ENCODE results near the gene TMA7. TPM values are rescaled to one million over a fixed set of nuclear protein-coding genes. Genes with fewer than 3 reads are reported as not detected.
A peak's percentile ranks its signal among the peaks of the same experiment; 100 is the strongest.

TMA7 gene
- total RNA-seq, 1 experiment from 2014 or later = 152 TPM

GRCh38 chr3:48446425-48447193, 6.6 kb downstream of the TMA7 start, which contains the start of gene ATRIP:
TSS of gene ATRIP (plus strand) at chr3:48446737. CDS start at chr3:48446846, 109 bp downstream.
- POLR2A ChIA-PET (ENCODE audit: low non-redundant PET) = no interaction called here
- peak; percentile 79 for DNase-seq (ENCODE audit: low spot score)
- peaks cover 6% of the 10 kb centered on the region for H3K36me3 ChIP-seq (ENCODE audit: insufficient read depth, low read length, poor library complexity, severe bottlenecking)

GRCh38 chr3:48451270-48451669, 11.2 kb downstream of the TMA7 start:
- Histone ChIP-seq H3K9me3 (ENCODE audit: low read depth, low read length, poor library complexity, severe bottlenecking) (no peaks in the 10 kb centered on the region), H3K27me3 (replicated peaks; ENCODE audit: insufficient read depth, low read depth, low read length, poor library complexity) (no peaks in the 10 kb centered on the region), H3K36me3 (ENCODE audit: insufficient read depth, low read length, poor library complexity, severe bottlenecking) (no peaks in the 10 kb centered on the region), H3K27ac (ENCODE audit: low read depth, low read length, poor library complexity, severe bottlenecking) (no peak overlapping the region), H3K4me3 (ENCODE audit: low read depth, low read length, poor library complexity, severe bottlenecking) (no peak overlapping the region), H3K4me1 (ENCODE audit: insufficient read depth, low read length, poor library complexity, severe bottlenecking) (no peaks in the 10 kb centered on the region)
- no TSS peak for BruUV-seq (replicated peaks)
- intact Hi-C loops (cut with micrococcal nuclease; ENCODE audit: unreplicated experiment) = no loop called here
- TF ChIP-seq CTCF (conservative IDR thresholded peaks at IDR 0.05; ENCODE audit: low read depth, low read length) (no peak), EZH2 (IDR thresholded peaks at IDR 0.05; ENCODE audit: borderline replicate concordance, low read depth, low read length, poor library complexity, severe bottlenecking) (no peak)
- POLR2A ChIA-PET (ENCODE audit: low non-redundant PET) = no interaction called here
- CTCF ChIA-PET = no interaction called here
- no peak for DNase-seq (ENCODE audit: low spot score)

More at GRCh38 chr3:48446425-48447193, 6.6 kb downstream of the TMA7 start, which contains the start of gene ATRIP:
- Histone ChIP-seq H3K27me3 (replicated peaks; ENCODE audit: insufficient read depth, low read depth, low read length, poor library complexity) (no peaks in the 10 kb centered on the region), H3K9me3 (ENCODE audit: low read depth, low read length, poor library complexity, severe bottlenecking) (no peaks in the 10 kb centered on the region), H3K4me3 (ENCODE audit: low read depth, low read length, poor library complexity, severe bottlenecking) (peak within 1 kb of the TSS; percentile 77), H3K4me1 (ENCODE audit: insufficient read depth, low read length, poor library complexity, severe bottlenecking) (no peaks in the 10 kb centered on the region), H3K27ac (ENCODE audit: low read depth, low read length, poor library complexity, severe bottlenecking) (peak within 1 kb of the TSS; percentile 80)
- BruUV-seq (replicated peaks) = no TSS peak
- TF ChIP-seq CTCF (conservative IDR thresholded peaks at IDR 0.05; ENCODE audit: low read depth, low read length) (no peak), EZH2 (IDR thresholded peaks at IDR 0.05; ENCODE audit: borderline replicate concordance, low read depth, low read length, poor library complexity, severe bottlenecking) (no peak)
- intact Hi-C loops (cut with micrococcal nuclease; ENCODE audit: unreplicated experiment) = no loop called here
- CTCF ChIA-PET = interaction anchor here (1.6 kb wide), 1 partner anchor 11 kb away, joined by 6 read pairs; no protein-coding TSS in a partner anchor

GRCh38 chr3:48456456-48456855, 16.4 kb downstream of the TMA7 start:
- intact Hi-C loops (cut with micrococcal nuclease; ENCODE audit: unreplicated experiment) = no loop called here
- H3K9me3 ChIP-seq (ENCODE audit: low read depth, low read length, poor library complexity, severe bottlenecking) = no peaks in the 10 kb centered on the region
- TF ChIP-seq CTCF (conservative IDR thresholded peaks at IDR 0.05; ENCODE audit: low read depth, low read length) = no peak
- no peak for TF ChIP-seq EZH2 (IDR thresholded peaks at IDR 0.05; ENCODE audit: borderline replicate concordance, low read depth, low read length, poor library complexity, severe bottlenecking)
- no peaks in the 10 kb centered on the region for H3K27me3 ChIP-seq (replicated peaks; ENCODE audit: insufficient read depth, low read depth, low read length, poor library complexity)
- no peak overlapping the region for H3K27ac ChIP-seq (ENCODE audit: low read depth, low read length, poor library complexity, severe bottlenecking)
- ChIA-PET POLR2A (ENCODE audit: low non-redundant PET) (no interaction called here), CTCF (interaction anchor here (0.7 kb wide), 1 partner anchor 42 kb away, joined by 4 read pairs; no protein-coding TSS in a partner anchor)
- peaks cover 10% of the 10 kb centered on the region for H3K36me3 ChIP-seq (ENCODE audit: insufficient read depth, low read length, poor library complexity, severe bottlenecking)
- BruUV-seq (replicated peaks) = no TSS peak
- no peak overlapping the region for H3K4me3 ChIP-seq (ENCODE audit: low read depth, low read length, poor library complexity, severe bottlenecking)
- H3K4me1 ChIP-seq (ENCODE audit: insufficient read depth, low read length, poor library complexity, severe bottlenecking) = no peaks in the 10 kb centered on the region
- peak; percentile 72 for DNase-seq (ENCODE audit: low spot score)
